CD8-positive, alpha-beta memory T cell (primary cell): ENCODE measurements around the gene DCX. TPM values are rescaled to one million over a fixed set of nuclear protein-coding genes. Genes with fewer than 3 reads are reported as not detected.

ENCODE experiments used
- polyA plus RNA-seq: library from polyadenylated mRNA; unstranded; fragments of 300-500 nt; fragmentation: Illumina TruSeq; gene quantifications from one replicate; pipeline ENCODE4 v1.2.3, GENCODE V29; 2021
- total RNA-seq, 2 experiments: library from RNA; stranded (reverse); gene quantifications; one replicate each; pipeline ENCODE4 v1.2.3, GENCODE V29; 2021

The DCX gene
- total and polyA plus RNA-seq, 3 experiments from 2014 or later = not detected

Other genes with a start within 250 kb of the DCX start
- gene CAPN6, start 141.7 kb downstream of the DCX start, total RNA-seq = not detected
- not detected for gene CAPN6, start 141.7 kb downstream of the DCX start, polyA plus RNA-seq
- not detected for gene SERTM2, start 99.5 kb upstream of the DCX start, total RNA-seq
- gene SERTM2, start 99.5 kb upstream of the DCX start, polyA plus RNA-seq = not detected